ENCODE measurements around the gene UPF3A.

- no peak for TF ChIP-seq HDAC2 (IDR thresholded peaks at IDR 0.05)
- TF ChIP-seq, protein P1, sequence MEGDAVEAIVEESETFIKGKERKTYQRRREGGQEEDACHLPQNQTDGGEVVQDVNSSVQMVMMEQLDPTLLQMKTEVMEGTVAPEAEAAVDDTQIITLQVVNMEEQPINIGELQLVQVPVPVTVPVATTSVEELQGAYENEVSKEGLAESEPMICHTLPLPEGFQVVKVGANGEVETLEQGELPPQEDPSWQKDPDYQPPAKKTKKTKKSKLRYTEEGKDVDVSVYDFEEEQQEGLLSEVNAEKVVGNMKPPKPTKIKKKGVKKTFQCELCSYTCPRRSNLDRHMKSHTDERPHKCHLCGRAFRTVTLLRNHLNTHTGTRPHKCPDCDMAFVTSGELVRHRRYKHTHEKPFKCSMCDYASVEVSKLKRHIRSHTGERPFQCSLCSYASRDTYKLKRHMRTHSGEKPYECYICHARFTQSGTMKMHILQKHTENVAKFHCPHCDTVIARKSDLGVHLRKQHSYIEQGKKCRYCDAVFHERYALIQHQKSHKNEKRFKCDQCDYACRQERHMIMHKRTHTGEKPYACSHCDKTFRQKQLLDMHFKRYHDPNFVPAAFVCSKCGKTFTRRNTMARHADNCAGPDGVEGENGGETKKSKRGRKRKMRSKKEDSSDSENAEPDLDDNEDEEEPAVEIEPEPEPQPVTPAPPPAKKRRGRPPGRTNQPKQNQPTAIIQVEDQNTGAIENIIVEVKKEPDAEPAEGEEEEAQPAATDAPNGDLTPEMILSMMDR (IDR thresholded peaks at IDR 0.05), result no peak
- no peak for TF ChIP-seq MAZ (IDR thresholded peaks at IDR 0.05; ENCODE audit: borderline replicate concordance, low read depth, low read length)
- TF ChIP-seq, protein P2, sequence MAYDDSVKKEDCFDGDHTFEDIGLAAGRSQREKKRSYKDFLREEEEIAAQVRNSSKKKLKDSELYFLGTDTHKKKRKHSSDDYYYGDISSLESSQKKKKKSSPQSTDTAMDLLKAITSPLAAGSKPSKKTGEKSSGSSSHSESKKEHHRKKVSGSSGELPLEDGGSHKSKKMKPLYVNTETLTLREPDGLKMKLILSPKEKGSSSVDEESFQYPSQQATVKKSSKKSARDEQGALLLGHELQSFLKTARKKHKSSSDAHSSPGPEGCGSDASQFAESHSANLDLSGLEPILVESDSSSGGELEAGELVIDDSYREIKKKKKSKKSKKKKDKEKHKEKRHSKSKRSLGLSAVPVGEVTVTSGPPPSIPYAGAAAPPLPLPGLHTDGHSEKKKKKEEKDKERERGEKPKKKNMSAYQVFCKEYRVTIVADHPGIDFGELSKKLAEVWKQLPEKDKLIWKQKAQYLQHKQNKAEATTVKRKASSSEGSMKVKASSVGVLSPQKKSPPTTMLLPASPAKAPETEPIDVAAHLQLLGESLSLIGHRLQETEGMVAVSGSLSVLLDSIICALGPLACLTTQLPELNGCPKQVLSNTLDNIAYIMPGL (CRISPR knock-in tag; IDR thresholded peaks at IDR 0.05; ENCODE audit: borderline replicate concordance), result no peak
- no peak for TF ChIP-seq RCOR1 (IDR thresholded peaks at IDR 0.05; ENCODE audit: low read depth, low read length)
- TF ChIP-seq POLR2A (IDR thresholded peaks at IDR 0.05; ENCODE audit: low read length), result no peak
- TF ChIP-seq, protein P3, sequence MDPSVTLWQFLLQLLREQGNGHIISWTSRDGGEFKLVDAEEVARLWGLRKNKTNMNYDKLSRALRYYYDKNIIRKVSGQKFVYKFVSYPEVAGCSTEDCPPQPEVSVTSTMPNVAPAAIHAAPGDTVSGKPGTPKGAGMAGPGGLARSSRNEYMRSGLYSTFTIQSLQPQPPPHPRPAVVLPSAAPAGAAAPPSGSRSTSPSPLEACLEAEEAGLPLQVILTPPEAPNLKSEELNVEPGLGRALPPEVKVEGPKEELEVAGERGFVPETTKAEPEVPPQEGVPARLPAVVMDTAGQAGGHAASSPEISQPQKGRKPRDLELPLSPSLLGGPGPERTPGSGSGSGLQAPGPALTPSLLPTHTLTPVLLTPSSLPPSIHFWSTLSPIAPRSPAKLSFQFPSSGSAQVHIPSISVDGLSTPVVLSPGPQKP (IDR thresholded peaks at IDR 0.05; ENCODE audit: low read depth, low read length), result no peak
- TF ChIP-seq RAD21 (conservative IDR thresholded peaks at IDR 0.05 in 1 of 2, IDR thresholded peaks at IDR 0.05 in 1 of 2), result no peak
- TF ChIP-seq RARB (CRISPR knock-in tag; IDR thresholded peaks at IDR 0.05), result no peak
These were observed 41.9 kb downstream of the UPF3A start for GRCh38 chr13:114323349-114323748.

Measured in A549 (cell line).